NCI-H1105 treated with DMSO at 0.1 percent for 48 hours (cell line): ENCODE data around the gene HDAC7.

ENCODE experiments used
- DNase-seq: peaks from one replicate; lab custom pipeline; 2025; lab: John Stamatoyannopoulos, UW

Gene HDAC7

DNA sequence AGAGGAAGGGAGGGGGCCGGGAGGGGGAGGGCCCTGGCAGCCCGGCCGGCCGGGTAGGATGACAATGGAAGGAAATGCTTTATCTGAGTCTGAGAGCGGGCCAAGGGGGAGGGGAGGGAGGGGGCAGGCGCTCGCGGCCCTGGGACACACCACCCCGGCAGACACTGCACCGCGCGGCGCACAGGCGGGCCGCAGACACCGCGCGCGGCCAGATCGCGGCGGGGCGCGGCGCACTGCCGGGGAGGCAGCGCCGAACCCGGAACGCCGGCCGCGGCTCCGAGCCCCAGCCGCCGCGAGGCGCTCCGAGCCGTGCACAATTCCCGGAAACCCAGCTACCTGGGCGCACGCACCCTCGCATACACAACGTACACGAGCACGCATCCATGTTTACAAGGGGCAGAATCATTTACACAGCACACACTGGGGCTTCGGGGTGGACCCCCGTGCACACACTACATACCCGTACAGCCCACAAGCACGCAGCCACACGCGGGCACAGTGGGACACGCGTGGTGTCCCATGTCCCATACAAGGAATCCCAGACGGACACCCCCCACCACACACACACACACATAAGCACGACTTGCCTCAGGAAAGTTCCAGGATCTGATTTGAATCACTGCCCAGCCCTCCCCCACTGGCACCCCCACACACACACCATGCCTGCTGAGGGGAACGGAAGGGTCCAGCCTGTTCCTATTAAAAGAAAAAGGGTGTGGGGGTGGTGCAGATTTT lies at the start of gene HDAC7:
Gene HDAC7, minus strand, starts transcription at position 8 of the 735 bp plus-strand sequence. CDS start 118 bp downstream, outside the sequence.
- peak; percentile 54 for DNase-seq

GRCh38 chr12:47868552-47869031 lies 48.9 kb upstream of the HDAC7 start:
- no peak for DNase-seq

GRCh38 chr12:47868041-47868440 lies 48.3 kb upstream of the HDAC7 start:
- no peak for DNase-seq

GRCh38 chr12:47867495-47867941 lies 47.8 kb upstream of the HDAC7 start:
- no peak for DNase-seq

GRCh38 chr12:47864646-47865235 lies 45.0 kb upstream of the HDAC7 start:
- DNase-seq: no peak

- DNase-seq: no peak
Measured at GRCh38 chr12:47863985-47864384, 44.3 kb upstream of the HDAC7 start.

DNA sequence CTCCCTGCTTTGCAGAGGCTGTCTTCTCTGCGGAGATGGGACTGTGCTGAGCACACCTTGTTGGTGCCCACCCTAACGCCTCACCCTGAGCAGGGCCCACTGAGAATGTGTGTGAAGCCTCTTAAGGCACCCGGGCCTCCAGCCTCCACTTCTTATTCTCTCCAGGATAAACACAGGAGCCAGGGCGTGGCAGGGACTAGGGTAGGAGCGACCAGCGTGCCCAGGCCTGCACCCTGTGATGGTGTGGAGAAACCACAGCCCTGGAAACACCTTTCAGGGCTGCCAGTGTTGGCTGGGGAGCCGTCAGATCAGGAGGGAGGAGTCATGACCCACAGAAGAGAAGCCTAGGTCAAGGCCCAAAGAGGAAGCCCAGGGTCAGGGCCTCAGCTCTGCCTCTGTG lies 43.8 kb upstream of the HDAC7 start:
- no peak for DNase-seq

GRCh38 chr12:47862881-47863280 lies 43.2 kb upstream of the HDAC7 start:
- DNase-seq: no peak

DNA sequence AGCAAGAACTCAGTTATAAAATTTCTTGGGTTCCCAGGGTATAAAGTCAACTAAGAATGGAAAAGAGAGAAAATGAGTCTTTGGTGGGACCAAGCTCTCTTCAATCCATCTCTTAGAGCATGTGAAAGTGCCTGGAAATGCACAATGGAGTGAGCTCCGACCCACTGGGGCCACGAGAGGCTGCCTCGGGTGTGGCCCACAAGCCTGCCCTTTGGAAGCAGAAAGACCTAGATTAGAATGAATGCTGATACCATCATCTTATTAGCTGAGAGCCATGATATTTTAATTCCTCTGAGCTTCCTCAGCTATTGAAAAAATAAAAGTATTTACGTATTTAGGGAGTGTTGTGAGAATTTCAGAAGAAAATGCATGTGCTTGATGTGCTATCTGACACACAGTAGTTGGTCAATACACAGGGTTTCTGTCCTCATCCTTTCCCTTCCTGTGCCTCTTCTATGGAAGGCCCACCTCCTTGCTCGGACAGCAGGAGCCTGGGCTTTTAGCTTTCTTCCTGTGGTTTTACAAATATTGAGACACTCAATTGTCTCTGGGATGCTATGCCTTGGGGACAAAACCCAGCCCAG lies 42.6 kb upstream of the HDAC7 start:
- no peak for DNase-seq

- no peak for DNase-seq
Measured at GRCh38 chr12:47860873-47861272, 41.2 kb upstream of the HDAC7 start.

- DNase-seq: no peak
Measured at GRCh38 chr12:47860279-47860841, 40.7 kb upstream of the HDAC7 start.

GRCh38 chr12:47858511-47859266 lies 39.0 kb upstream of the HDAC7 start:
- DNase-seq: no peak

DNA sequence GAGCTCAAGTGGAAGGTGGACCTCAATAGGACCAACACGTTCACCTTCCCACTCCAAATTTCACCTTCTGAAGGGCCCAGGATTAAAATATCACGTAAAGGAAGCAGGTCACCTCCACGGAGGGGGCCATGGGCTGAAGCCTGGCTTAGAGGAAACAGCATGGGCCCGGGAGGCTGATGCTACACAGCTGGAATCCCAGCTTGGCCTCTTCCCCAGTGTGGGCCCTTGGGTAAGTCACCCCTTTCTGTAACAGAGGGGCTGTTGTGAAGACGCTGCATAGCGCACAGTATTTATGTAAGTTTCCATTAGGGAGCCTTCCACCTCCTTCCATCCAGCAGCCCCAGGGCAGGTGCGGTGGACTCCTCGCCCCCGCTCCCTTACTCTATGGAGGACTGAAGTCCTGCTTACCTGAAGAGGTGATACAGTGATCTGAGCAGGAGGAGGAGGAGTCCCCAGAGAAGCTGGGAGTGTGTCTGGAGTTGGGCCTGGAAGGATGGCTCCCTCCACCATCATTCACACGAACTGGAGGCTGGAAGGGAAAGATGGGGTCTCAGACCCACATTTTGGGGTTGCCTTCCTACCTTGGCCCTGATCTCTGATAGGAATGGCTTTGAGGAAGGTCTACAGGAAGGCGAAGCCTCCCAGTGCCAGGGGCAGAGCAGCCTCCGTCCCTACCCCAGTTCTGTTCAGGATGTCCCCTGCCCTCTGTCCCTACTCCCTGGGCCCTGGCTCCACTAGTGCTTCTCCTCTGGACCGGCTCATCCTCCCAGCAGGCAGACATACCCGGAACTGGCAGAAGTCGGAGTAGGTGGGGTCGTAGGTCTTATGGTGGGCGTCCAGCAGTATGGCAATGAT lies 37.2 kb upstream of the HDAC7 start:
- no peak for DNase-seq

- DNase-seq: no peak
Measured at GRCh38 chr12:47856094-47856493, 36.4 kb upstream of the HDAC7 start.

GRCh38 chr12:47855502-47855901 lies 35.8 kb upstream of the HDAC7 start:
- no peak for DNase-seq

DNA sequence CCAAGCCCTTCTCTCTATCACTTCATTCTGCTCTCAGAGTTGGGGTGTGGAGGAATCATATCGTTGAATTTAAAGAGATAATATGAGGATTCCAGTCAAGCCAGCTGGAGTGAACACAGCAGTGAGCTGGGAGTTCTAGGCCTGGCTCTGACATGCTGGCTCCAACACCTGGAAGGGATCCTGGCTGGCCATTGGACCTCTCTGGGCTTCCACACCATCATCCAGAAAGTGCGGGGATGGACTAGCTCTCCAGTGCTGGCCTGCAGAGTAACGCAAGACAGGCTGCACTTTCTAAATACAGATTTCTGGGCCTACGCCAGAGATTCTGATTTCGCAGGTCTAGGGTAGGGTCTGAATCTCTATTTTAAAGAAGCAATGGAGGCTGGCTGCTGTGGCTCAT lies 34.8 kb upstream of the HDAC7 start:
- no peak for DNase-seq

DNA sequence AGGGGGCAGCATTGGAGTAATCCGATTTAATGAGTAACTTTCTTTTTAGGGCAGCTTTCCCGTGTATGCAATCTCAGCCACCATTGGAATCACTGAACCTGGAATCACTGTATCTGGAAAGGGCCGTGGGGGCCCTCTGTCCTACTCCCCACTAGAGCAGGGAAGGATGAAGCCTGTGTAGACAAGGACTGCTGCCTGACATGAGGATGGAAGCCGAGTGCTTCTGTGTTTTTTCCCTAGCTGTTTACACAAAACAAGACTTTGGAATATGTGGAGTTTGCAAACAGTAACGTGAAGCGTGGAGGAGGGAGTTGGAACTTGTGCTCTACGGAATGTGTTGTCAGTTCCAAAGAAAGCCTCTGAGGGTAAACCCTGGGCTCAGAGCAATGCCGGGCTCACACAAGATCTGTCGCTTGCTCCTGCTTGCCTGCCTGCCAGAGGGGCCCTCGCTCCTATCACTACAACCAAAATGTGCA lies 32.4 kb upstream of the HDAC7 start:
- no peak for DNase-seq

- DNase-seq: no peak
Measured at GRCh38 chr12:47851303-47851952, 31.7 kb upstream of the HDAC7 start.

DNA sequence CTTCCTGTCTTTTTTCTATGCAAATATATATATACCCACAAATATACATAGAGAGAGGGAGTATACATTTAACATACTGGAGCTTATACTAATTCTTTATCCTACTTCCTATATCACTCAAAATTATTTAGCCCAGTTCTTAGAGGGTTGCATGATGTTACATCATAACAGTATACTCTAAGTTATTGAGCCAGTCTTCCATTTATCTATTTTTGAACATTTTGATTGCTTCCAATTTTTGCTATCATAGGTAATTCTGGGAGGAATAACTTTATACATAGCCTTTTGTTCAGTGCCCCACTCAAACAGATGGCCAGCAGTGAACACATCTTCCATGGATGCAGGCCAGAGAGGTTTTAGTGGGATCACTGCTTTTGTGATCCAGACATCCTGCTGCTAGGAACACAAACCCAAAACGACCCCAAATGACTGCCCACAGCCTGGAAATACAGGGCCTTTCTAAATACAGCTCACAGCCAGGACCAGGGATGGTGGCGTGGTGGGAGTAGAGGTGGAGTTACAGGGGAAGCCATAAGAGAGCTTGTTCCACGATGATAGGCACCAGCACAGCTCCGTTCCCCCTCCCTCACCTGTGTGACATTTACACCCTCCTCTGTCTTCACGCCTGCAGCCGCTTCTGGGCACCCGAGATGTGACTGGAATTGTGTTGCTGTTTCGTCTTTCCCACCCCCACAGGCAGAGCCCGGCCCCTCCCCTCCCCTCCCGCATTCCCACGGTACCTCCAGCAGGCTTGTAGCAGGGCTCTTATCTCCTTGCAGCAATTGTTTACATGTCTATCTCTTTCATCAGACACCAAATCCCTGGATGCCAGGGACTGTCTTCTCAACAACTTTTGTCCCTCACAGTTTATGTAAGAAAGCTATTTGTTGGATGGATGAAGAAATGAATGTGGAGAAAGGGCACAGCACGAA lies 30.7 kb upstream of the HDAC7 start:
- no peak for DNase-seq
